ENCODE results near the gene AGO3. TPM values are rescaled to one million over a fixed set of nuclear protein-coding genes. Genes with fewer than 3 reads are reported as not detected.

AGO3 gene
- total RNA-seq (17.2 and 30.3 TPM in 2 replicates), polyA plus RNA-seq (10.7 and 20.8 TPM in 2 replicates)

DNA sequence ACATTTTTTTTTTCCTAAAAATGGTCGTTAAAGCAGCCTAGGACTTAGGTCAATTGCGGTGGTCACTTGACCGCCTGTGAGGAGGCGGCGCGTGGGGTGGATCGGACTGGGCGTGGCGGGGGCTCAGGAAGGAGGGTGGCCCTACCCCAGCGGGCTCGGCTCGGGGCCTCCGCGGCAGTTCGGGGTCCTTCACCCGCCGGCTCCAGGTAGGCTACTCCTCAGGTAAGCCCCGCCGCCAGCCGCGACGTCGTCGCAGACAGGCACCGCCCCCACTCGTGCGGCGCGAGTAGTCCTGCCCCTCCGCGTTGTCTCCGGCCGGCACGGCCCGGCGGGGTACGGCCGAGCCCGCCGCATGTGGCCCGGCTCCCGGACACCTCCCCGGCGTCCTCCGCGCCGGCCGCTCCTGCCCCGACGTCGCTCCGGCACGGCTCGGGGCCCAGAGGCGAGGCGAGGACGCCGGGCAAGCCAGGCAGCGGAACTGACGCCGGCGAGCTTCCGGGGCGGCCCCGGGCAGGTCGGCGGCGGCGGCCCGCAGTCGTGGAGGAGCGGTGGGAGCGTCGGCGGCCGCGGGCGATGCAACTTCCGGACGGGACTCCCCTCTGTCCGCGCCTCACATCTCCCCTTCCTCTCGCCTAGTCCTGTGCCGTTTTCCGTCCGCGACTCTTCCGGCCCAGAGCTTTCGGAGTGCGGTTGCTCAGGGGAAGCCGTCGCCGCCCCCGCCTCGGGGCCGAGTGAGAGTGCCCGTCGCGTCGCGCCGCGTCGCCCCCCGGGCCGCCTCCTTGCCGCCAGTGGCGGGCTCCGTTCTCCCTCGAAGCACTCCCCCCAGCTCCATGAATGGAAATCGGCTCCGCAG, at the start of gene AGO3:
AGO3 (plus strand) TSS at position 513 of the 853 bp plus-strand sequence; CDS start at position 835, 322 bp downstream.
- DNase-seq (ENCODE audit: low read depth in 1 of 2, low spot score in 1 of 2), result peak; percentile 88 to 89
- H3K4me3 ChIP-seq, result peak within 1 kb of the TSS; percentile 90
- H3K4me1 ChIP-seq (ENCODE audit: low read depth), result peaks cover 21% of the 10 kb centered on the region
- no peaks in the 10 kb centered on the region for H3K36me3 ChIP-seq
- H3K27ac ChIP-seq, result peak within 1 kb of the TSS; percentile 97
- no peaks in the 10 kb centered on the region for H3K9me3 ChIP-seq (ENCODE audit: low read depth)
- TF ChIP-seq, protein P1, sequence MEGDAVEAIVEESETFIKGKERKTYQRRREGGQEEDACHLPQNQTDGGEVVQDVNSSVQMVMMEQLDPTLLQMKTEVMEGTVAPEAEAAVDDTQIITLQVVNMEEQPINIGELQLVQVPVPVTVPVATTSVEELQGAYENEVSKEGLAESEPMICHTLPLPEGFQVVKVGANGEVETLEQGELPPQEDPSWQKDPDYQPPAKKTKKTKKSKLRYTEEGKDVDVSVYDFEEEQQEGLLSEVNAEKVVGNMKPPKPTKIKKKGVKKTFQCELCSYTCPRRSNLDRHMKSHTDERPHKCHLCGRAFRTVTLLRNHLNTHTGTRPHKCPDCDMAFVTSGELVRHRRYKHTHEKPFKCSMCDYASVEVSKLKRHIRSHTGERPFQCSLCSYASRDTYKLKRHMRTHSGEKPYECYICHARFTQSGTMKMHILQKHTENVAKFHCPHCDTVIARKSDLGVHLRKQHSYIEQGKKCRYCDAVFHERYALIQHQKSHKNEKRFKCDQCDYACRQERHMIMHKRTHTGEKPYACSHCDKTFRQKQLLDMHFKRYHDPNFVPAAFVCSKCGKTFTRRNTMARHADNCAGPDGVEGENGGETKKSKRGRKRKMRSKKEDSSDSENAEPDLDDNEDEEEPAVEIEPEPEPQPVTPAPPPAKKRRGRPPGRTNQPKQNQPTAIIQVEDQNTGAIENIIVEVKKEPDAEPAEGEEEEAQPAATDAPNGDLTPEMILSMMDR (IDR thresholded peaks at IDR 0.05; ENCODE audit: low read depth, low read length), result no peak
- H3K27me3 ChIP-seq, result no peaks in the 10 kb centered on the region

DNA sequence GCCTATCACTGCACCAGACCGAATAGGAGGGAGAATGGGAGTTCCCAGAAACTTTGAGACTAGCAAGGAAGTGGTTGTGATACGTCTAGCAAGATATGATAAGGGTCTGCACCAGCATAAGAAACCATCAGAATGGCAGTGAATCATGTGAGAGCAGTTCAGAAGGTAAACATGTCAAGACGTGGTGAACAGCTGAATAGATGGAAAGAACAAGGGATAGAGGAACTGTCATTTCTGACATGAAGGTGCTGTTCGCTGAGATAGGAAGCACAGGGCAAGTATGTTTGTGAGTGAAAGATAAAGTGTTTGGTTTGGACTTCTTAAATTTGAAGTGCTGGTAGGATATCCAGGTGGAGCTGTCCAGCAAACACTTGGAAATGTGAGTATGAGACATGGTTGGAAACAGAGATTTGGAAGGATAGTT, 49.0 kb upstream of the AGO3 start:
- Histone ChIP-seq H3K27ac (no peak overlapping the region), H3K4me1 (ENCODE audit: low read depth) (peaks cover 27% of the 10 kb centered on the region), H3K9me3 (ENCODE audit: low read depth) (no peaks in the 10 kb centered on the region), H3K4me3 (no peak overlapping the region), H3K36me3 (no peaks in the 10 kb centered on the region), H3K27me3 (no peaks in the 10 kb centered on the region)
- peak in 1 of 2 donors; percentile 24 for DNase-seq (ENCODE audit: low read depth in 1 of 2, low spot score in 1 of 2)
- TF ChIP-seq, protein P1 (IDR thresholded peaks at IDR 0.05; ENCODE audit: low read depth, low read length), result no peak

DNA sequence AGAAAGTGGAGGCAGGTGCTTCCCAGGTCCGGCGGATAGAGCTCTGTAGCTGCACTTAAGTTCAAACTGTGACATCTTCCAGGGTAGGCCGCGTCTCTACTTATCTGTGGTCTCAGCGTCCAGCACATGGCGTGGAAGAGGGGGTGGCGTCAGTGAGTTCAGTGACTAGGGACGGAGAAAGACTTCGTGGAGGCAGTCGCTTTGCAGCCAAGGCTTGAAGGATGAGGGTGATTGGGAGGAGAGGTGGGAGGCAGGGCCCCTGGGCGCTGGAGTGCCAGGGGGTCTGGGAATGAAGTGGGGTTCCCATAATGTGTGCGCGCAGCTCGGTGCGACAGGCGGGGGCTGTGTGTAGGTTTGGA, 48.3 kb upstream of the AGO3 start:
- Histone ChIP-seq H3K4me3 (no peak overlapping the region), H3K36me3 (no peaks in the 10 kb centered on the region), H3K4me1 (ENCODE audit: low read depth) (peaks cover 34% of the 10 kb centered on the region), H3K9me3 (ENCODE audit: low read depth) (no peaks in the 10 kb centered on the region), H3K27ac (no peak overlapping the region), H3K27me3 (no peaks in the 10 kb centered on the region)
- DNase-seq (ENCODE audit: low read depth in 1 of 2, low spot score in 1 of 2), result no peak
- TF ChIP-seq, protein P1 (IDR thresholded peaks at IDR 0.05; ENCODE audit: low read depth, low read length), result no peak

DNA sequence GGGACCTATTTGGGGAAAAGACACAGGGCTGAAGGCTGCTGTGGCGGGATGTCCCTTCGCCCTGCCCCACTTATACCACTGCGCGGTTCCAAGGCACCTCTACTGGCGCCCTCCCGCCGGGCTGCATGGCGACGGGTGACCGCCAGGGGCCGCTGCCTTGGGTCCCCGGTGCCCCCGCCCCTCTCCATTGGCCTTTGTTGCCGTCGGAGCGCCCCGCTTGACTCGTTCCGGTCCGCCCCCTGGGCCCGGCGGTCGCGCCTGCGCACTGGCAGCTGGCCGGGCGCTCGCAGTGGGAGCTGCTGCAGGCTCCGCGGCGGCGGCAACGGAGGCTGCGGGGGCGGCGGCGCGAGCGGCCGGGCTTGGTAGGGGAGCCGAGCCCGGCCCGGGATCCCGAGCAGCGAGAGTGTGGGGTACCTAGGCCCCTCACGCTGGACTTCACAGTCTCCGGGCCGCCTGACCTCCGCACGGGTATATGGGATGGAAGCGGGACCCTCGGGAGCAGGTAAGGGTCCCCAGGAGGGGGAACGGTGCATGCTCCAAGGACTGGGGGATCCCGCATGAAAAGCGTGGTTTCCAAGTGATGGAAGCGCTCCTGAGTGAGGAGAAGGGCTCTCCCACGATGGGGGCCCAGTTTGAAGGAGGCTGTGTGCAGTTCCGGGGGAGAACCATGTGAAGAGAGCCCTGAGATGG, 47.8 kb upstream of the AGO3 start, which contains the start of gene AGO1:
AGO1 (plus strand) TSS at position 265 of the 690 bp plus-strand sequence; CDS start at position 478, 213 bp downstream.
- H3K9me3 ChIP-seq (ENCODE audit: low read depth), result no peaks in the 10 kb centered on the region
- TF ChIP-seq, protein P1 (IDR thresholded peaks at IDR 0.05; ENCODE audit: low read depth, low read length), result peak; percentile 81
- peak within 1 kb of the TSS; percentile 88 for H3K4me3 ChIP-seq
- peak within 1 kb of the TSS; percentile 49 for H3K27ac ChIP-seq
- H3K27me3 ChIP-seq, result no peaks in the 10 kb centered on the region
- no peaks in the 10 kb centered on the region for H3K36me3 ChIP-seq
- peak; percentile 96 to 97 for DNase-seq (ENCODE audit: low read depth in 1 of 2, low spot score in 1 of 2)
- peaks cover 39% of the 10 kb centered on the region for H3K4me1 ChIP-seq (ENCODE audit: low read depth)

DNA sequence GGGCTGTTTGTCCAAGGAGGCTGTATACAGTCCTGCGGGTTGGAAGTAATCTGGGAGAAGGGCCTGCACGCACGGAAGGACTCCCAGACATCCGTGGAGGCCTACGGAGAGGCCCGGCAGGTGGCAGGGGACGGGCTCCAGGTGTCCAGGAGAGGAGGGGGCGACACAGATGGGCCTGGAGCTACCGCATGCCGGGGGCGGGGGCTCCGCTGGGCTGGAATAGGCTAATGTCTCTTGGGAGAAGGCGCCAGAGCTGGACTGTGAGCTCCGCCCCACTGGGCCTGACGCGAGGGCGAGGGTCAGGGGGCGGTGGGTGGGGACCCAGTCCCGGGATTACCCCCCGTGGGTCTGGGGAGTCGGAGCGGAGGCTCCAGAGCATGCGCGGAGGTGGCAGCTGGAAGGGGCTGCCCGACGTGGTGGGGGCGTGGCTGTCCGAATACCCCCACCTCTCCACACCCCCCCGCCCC, 47.2 kb upstream of the AGO3 start:
- H3K4me3 ChIP-seq, result peak overlapping the region; percentile 88
- peaks cover 40% of the 10 kb centered on the region for H3K4me1 ChIP-seq (ENCODE audit: low read depth)
- H3K36me3 ChIP-seq, result no peaks in the 10 kb centered on the region
- H3K27ac ChIP-seq, result peak overlapping the region; percentile 49
- no peaks in the 10 kb centered on the region for H3K27me3 ChIP-seq
- no peaks in the 10 kb centered on the region for H3K9me3 ChIP-seq (ENCODE audit: low read depth)
- TF ChIP-seq, protein P1 (IDR thresholded peaks at IDR 0.05; ENCODE audit: low read depth, low read length), result no peak
- peak; percentile 44 to 78 for DNase-seq (ENCODE audit: low read depth in 1 of 2, low spot score in 1 of 2)
